NB4 (cell line): ENCODE data around the gene SDK2.

Experiments
- DNase-seq: peaks from one replicate; pipeline ENCODE4 v3.0.0; 2010; ENCODE audit warnings: low read depth
- H3K4me3 ChIP-seq: one replicate; pipeline ENCODE4 v1.5.1; 2011; ENCODE audit warnings: mild to moderate bottlenecking, low read depth, low read length, moderate library complexity
- MYC ChIP-seq: IDR thresholded peaks from 2 replicates; pipeline ENCODE4 v1.6.1; 2011; ENCODE audit warnings: low read depth, low read length
- POLR2A ChIP-seq: IDR thresholded peaks from 2 replicates; pipeline ENCODE4 v1.6.1; 2011; ENCODE audit warnings: mild to moderate bottlenecking; ENCODE audit not compliant: insufficient read length; ENCODE audit errors: extremely low read depth
- TF ChIP-seq, protein P1 (sequence below): IDR thresholded peaks from 2 replicates; pipeline ENCODE4 v1.6.1; 2011; ENCODE audit warnings: low read depth, low read length
- TF ChIP-seq, protein P2 (sequence below): IDR thresholded peaks from one replicate; pipeline ENCODE4 v1.5.1; 2012; ENCODE audit warnings: low read depth, low read length

SDK2 gene

DNA sequence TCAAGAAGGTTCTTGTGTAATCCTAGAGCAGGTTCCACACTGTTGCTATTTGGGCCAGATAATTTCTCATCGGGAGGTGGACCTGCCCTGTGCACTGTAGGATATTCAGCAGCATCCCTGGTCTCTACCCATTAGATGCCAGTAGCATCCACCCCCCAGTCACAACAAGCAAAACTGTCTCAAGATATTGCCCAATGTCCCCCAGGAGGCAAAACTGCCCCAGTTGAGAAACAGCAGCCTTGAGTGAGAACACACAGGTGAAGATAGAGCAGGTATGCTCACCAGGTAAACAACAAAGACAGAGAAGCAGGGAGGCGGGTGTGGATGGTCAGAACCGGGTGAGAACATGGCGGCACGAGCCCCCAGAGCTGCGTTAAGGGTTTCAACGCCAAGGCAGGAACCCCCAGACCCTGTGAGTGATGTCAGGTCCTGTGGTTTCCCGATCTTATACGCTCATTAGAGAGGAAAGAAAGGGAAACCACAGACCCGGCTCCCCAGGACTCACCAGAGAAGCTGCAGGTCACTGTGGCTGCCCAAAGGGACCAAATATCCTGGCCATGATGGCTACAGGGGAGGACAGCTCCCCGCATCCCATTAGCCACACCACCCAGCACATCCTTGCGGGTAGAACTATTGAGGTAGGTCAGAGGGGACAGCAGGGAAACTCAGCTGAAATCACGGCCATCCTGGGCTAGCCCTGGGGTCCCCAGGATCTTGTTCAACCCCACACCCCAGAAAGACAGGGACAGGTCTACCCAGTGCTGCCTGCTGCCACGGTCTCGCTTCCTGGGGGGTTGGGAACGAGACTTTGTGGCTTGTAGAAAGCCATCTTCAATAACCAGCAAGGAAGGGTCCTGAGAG lies 353.6 kb downstream of the SDK2 start:
- peak overlapping the region; percentile 46 for H3K4me3 ChIP-seq
- TF ChIP-seq, protein P1, sequence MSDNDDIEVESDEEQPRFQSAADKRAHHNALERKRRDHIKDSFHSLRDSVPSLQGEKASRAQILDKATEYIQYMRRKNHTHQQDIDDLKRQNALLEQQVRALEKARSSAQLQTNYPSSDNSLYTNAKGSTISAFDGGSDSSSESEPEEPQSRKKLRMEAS: no peak
- DNase-seq: peak; percentile 75

DNA sequence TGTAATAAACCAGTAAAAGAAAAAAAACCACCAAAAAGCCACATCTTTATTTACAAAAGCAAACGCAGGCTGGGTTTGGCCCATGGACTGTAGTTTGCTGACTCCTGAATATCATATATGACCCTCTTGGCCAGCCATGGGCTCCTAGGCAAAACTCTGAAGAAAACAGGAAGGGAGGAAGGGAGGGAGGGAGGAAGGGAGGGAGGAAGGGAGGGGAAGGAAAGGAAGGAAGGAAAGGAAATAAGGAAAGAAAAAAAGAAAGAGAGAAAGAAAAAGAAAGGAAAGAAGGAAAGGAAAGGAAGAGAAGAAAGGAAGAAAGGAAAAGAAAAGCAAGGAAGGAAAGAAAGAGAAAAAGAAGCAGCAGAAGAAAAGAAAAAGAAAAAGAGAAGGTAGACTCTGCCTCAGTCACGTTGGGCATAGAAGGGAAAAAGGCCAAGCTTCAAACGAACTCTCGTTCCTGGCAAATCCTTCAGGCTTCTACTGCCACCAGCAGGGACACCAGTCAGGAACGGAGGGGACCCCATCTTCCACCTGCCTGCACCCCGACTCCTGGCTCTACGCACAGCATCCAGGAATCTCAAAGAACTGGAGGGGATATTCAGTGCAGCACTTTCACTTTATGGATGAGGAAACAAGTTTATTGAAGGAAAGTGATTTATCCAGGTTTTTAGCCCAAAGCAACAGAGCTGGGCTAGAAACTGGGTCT lies 354.5 kb downstream of the SDK2 start:
- H3K4me3 ChIP-seq: no peak overlapping the region
- no peak for DNase-seq
- TF ChIP-seq POLR2A: no peak
- TF ChIP-seq, protein P2, sequence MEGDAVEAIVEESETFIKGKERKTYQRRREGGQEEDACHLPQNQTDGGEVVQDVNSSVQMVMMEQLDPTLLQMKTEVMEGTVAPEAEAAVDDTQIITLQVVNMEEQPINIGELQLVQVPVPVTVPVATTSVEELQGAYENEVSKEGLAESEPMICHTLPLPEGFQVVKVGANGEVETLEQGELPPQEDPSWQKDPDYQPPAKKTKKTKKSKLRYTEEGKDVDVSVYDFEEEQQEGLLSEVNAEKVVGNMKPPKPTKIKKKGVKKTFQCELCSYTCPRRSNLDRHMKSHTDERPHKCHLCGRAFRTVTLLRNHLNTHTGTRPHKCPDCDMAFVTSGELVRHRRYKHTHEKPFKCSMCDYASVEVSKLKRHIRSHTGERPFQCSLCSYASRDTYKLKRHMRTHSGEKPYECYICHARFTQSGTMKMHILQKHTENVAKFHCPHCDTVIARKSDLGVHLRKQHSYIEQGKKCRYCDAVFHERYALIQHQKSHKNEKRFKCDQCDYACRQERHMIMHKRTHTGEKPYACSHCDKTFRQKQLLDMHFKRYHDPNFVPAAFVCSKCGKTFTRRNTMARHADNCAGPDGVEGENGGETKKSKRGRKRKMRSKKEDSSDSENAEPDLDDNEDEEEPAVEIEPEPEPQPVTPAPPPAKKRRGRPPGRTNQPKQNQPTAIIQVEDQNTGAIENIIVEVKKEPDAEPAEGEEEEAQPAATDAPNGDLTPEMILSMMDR: no peak
- TF ChIP-seq MYC: no peak
- TF ChIP-seq, protein P1: no peak

DNA sequence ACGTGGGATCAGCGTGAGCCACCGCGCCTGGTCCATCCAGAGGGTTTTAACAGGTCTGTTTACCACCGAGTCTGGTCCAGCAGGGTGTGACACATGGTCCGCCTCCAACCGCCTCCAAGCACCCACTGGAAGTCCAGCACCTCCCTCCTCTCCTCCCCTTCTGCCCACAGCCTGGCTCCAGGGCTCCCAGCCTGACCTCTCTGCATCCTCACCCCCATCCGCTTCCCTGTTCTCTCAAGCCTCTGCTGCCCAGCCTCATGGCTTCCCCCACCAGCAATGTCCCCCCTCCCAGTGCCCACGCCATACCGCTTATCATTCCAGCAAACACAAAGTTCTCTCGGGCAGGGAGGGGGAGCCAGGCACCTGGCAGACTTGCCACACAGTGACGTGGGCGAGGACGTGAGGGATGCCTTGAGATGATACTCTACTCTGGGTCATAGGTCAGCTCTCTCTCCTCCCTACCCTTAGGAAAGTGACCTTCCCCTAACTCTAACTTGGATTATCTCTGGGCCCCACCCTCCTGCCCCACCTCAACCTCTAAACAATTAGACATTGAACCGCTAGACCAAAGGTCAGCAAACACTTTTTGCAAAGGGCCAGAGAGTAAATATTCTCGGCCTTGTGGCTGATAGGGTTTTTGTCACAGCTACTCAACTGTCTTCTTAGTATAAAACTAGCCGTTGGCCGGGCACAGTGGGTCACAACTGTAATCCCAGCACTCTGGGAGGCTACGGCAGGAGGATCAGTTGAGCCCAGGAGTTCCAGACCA lies 355.5 kb downstream of the SDK2 start:
- H3K4me3 ChIP-seq: no peak overlapping the region
- no peak for DNase-seq
- TF ChIP-seq, protein P1: no peak
- TF ChIP-seq, protein P2: no peak
- TF ChIP-seq POLR2A (no peak), MYC (no peak)

DNA sequence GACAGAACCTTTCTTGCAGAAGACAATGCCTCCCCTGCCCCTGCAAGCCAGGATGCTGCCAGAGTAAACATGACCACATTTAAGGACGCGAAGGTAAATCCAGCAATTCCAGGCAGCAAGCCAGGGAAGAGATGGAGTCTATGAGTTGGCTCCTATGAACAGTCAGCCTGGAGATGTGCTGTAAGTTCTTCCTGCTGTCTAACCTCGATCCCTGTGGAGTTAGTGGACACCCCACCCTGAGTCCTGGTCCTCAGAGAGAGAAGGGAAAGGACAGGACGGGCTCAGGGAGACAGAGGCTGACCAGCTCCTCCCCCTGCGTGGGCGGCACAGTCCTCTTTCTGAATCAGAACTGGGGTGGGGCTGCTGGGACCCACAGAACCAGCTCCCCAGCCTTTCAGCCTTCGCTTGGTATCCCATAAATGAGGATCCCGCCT lies 357.4 kb downstream of the SDK2 start:
- DNase-seq: no peak
- H3K4me3 ChIP-seq: no peak overlapping the region
- TF ChIP-seq, protein P2: no peak
- TF ChIP-seq, protein P1: no peak
- TF ChIP-seq POLR2A: no peak
- TF ChIP-seq MYC: no peak

DNA sequence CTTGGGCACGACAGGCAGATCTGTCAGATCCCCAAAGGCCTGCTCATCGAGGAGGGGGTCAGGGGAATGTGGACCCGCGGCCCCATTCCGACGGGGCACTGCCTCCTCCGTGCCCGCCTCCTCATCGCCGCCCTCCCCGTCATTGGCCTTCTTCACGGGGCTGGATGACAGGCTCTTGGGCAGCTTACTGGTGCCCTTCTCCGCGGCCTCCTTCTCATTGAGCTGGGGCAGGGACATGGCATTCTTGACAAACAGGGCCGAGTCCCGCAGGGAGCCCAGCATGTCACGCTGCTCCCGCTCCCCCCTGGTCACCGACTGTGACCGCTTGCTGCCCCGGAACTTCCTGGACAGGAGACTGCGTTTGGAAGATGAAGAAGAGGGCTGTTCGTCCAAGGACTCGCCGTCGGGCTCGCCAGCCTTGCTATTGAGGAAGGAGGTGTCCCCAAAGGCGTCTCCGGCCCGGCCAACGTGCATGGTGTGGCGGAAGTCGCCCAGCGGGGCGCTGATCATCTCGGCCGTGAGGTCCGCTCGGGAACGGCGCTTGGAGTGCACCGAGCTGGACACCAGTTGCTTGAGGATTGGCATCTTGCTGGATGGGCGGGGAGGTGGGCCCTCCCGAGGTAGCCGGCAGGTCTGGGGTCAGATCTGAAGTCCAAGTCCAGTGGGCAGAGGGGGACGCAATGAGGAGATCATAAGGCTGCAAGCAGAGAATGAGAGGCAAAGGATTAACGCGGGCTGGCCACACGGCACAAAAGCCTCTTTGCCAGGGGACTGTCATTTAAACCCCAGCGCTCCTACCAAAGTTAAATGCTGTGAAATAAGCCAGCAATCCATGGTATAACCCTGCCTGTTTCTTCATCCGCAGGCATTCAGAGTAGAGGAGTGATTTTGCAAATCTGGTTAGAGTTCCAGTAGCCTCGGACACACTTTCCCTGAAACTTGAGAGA lies 358.1 kb downstream of the SDK2 start:
- no peak for DNase-seq
- H3K4me3 ChIP-seq: no peak overlapping the region
- no peak for TF ChIP-seq POLR2A
- TF ChIP-seq MYC: no peak
- TF ChIP-seq, protein P1: no peak
- TF ChIP-seq, protein P2: no peak
